GM23338 (cell line): ENCODE data around the gene ASPSCR1. TPM values are rescaled to one million over a fixed set of nuclear protein-coding genes. Genes with fewer than 3 reads are reported as not detected.

ENCODE experiments used
- ATAC-seq: fragments of 200-7000 bp; cut with Tn5 transposase; 3 replicates; pipeline ENCODE4 v1.9.1; 2020
- DNase-seq: peaks from one replicate; pipeline ENCODE4 v3.0.0-alpha.2; 2015; ENCODE audit warnings: low spot score
- H2AFZ ChIP-seq: fragments of 200-600 bp; sonication (generic); 2 replicates; pipeline ENCODE4 v1.8.0; 2016; ENCODE audit warnings: antibody characterized with exemption, mild to moderate bottlenecking, moderate library complexity
- H3F3A ChIP-seq: fragments of 200-600 bp; sonication (generic); replicated peaks from 2 replicates; pipeline ENCODE4 v1.8.0; 2017; ENCODE audit warnings: antibody characterized with exemption, mixed run types, low read depth
- H3K27ac ChIP-seq: fragments of 200-600 bp; sonication (generic); 2 replicates; pipeline ENCODE4 v1.6.1; 2016; ENCODE audit warnings: low read depth
- H3K27me3 ChIP-seq: fragments of 200-600 bp; sonication (generic); 2 replicates; pipeline ENCODE4 v1.8.0; 2016; ENCODE audit warnings: mild to moderate bottlenecking, mixed run types, moderate library complexity; ENCODE audit not compliant: insufficient read depth
- H3K36me3 ChIP-seq: fragments of 200-600 bp; sonication (generic); 2 replicates; pipeline ENCODE4 v1.8.0; 2016; ENCODE audit warnings: mild to moderate bottlenecking; ENCODE audit not compliant: insufficient read depth
- H3K4me1 ChIP-seq: fragments of 200-600 bp; sonication (generic); 2 replicates; pipeline ENCODE4 v1.8.0; 2016; ENCODE audit warnings: mild to moderate bottlenecking, moderate library complexity; ENCODE audit not compliant: insufficient read depth
- H3K4me2 ChIP-seq: fragments of 200-600 bp; sonication (generic); 2 replicates; pipeline ENCODE4 v1.7.1; 2017; ENCODE audit warnings: mixed run types
- H3K4me3 ChIP-seq: fragments of 200-600 bp; sonication (generic); 2 replicates; pipeline ENCODE4 v1.6.1; 2016; ENCODE audit warnings: mixed run types
- H3K79me2 ChIP-seq: fragments of 200-600 bp; sonication (generic); replicated peaks from 2 replicates; pipeline ENCODE4 v1.8.0; 2017; ENCODE audit warnings: mild to moderate bottlenecking; ENCODE audit not compliant: insufficient read depth
- H3K9me2 ChIP-seq: fragments of 200-600 bp; sonication (generic); 2 replicates; pipeline ENCODE4 v1.8.0; 2017; ENCODE audit not compliant: insufficient read depth
- H4K20me1 ChIP-seq: fragments of 200-600 bp; sonication (generic); replicated peaks from 2 replicates; pipeline ENCODE4 v1.8.0; 2017; ENCODE audit warnings: mild to moderate bottlenecking; ENCODE audit not compliant: insufficient read depth
- H3K27ac Mint-ChIP-seq: 2 replicates; pipeline ENCODE4 v1.8.0; 2020; ENCODE audit warnings: inconsistent platforms, mild to moderate bottlenecking, moderate library complexity, mixed read lengths
- H3K27me3 Mint-ChIP-seq: 3 replicates; pipeline ENCODE4 v1.8.0; 2022; ENCODE audit warnings: low read depth, mild to moderate bottlenecking, moderate library complexity, mixed read lengths, inconsistent platforms; ENCODE audit not compliant: insufficient read depth, poor library complexity
- H3K36me3 Mint-ChIP-seq: 3 replicates; pipeline ENCODE4 v1.8.0; 2021; ENCODE audit warnings: low read depth, mild to moderate bottlenecking, inconsistent platforms, moderate library complexity, mixed read lengths
- H3K4me1 Mint-ChIP-seq: 3 replicates; pipeline ENCODE4 v1.8.0; 2020; ENCODE audit warnings: mild to moderate bottlenecking, inconsistent platforms, mixed read lengths
- H3K4me3 Mint-ChIP-seq: 3 replicates; pipeline ENCODE4 v1.8.0; 2021; ENCODE audit warnings: moderate library complexity, mild to moderate bottlenecking, inconsistent platforms, mixed read lengths
- H3K9me3 Mint-ChIP-seq: 3 replicates; pipeline ENCODE4 v1.8.0; 2020; ENCODE audit warnings: moderate library complexity, mild to moderate bottlenecking, inconsistent platforms, mixed read lengths
- CREB1 ChIP-seq: fragments of 250-450 bp; sonication (Bioruptor Pico); IDR thresholded peaks from 2 replicates; pipeline ENCODE4 v1.5.0; 2020; ENCODE audit warnings: low read depth, mild to moderate bottlenecking, moderate library complexity
- ETS1 ChIP-seq: IDR thresholded peaks from 2 replicates; pipeline ENCODE4 v1.6.1; 2016; ENCODE audit warnings: antibody characterized with exemption
- EZH2 ChIP-seq: fragments of 200-600 bp; sonication (generic); IDR thresholded peaks from one replicate; pipeline ENCODE4 v1.8.0; 2017; ENCODE audit warnings: antibody characterized with exemption, mild to moderate bottlenecking, low read depth; ENCODE audit not compliant: unreplicated experiment
- EZH2phosphoT487 ChIP-seq: fragments of 200-600 bp; sonication (generic); IDR thresholded peaks from one replicate; pipeline ENCODE4 v1.8.1; 2018; ENCODE audit warnings: antibody characterized with exemption; ENCODE audit not compliant: unreplicated experiment
- JUNB ChIP-seq: IDR thresholded peaks from one replicate; pipeline ENCODE4 v1.6.1; 2016; ENCODE audit warnings: antibody characterized with exemption; ENCODE audit not compliant: unreplicated experiment
- NANOG ChIP-seq: IDR thresholded peaks from 2 replicates; pipeline ENCODE4 v1.6.1; 2016; ENCODE audit warnings: antibody characterized with exemption, borderline replicate concordance
- POLR2AphosphoS5 ChIP-seq: IDR thresholded peaks from 2 replicates; pipeline ENCODE4 v1.6.1; 2016; ENCODE audit warnings: antibody characterized with exemption, low read depth
- STAT1 ChIP-seq: IDR thresholded peaks from one replicate; pipeline ENCODE4 v1.6.1; 2016; ENCODE audit warnings: antibody characterized with exemption; ENCODE audit not compliant: unreplicated experiment
- ZNF114 ChIP-seq: fragments of 250-450 bp; sonication (Bioruptor Pico); IDR thresholded peaks from 2 replicates; pipeline ENCODE4 v1.5.0; 2020; ENCODE audit warnings: mild to moderate bottlenecking, moderate library complexity
- ZNF331 ChIP-seq: fragments of 250-450 bp; sonication (Bioruptor Pico); IDR thresholded peaks from 2 replicates; pipeline ENCODE4 v1.5.0; 2020; ENCODE audit warnings: low read depth, mild to moderate bottlenecking, moderate library complexity
- ZNF462 ChIP-seq: fragments of 250-450 bp; sonication (Bioruptor Pico); IDR thresholded peaks from 2 replicates; pipeline ENCODE4 v1.5.0; 2020; ENCODE audit warnings: mild to moderate bottlenecking, moderate library complexity
- polyA plus RNA-seq: library from polyadenylated mRNA; unstranded; fragments of >200 nt; fragmentation: Nextera tagmentation; extraction: Ambion mirVana; gene quantifications from 2 replicates; pipeline ENCODE4 v1.2.1, GENCODE V29; 2016
- total RNA-seq: library from RNA; depleted of rRNA; stranded (reverse); fragments of >200 nt; shearing (Covaris generic); gene quantifications from 2 replicates; pipeline ENCODE4 v1.2.3, GENCODE V29; 2014
- TF ChIP-seq, protein P1 (sequence below), 2 experiments: fragments of 200-600 bp in 1 of 2; sonication (generic) in 1 of 2; conservative IDR thresholded peaks; 2 replicates each; pipeline versions ENCODE4 v1.5.1 to v1.6.1; 2016 to 2017; ENCODE audit warnings: antibody characterized with exemption in 2 of 2, low read depth in 2 of 2, mild to moderate bottlenecking in 2 of 2, moderate library complexity in 1 of 2

Gene ASPSCR1
- total and polyA plus RNA-seq, 2 experiments from 2014 or later, result 44.2 to 46.9 TPM

DNA sequence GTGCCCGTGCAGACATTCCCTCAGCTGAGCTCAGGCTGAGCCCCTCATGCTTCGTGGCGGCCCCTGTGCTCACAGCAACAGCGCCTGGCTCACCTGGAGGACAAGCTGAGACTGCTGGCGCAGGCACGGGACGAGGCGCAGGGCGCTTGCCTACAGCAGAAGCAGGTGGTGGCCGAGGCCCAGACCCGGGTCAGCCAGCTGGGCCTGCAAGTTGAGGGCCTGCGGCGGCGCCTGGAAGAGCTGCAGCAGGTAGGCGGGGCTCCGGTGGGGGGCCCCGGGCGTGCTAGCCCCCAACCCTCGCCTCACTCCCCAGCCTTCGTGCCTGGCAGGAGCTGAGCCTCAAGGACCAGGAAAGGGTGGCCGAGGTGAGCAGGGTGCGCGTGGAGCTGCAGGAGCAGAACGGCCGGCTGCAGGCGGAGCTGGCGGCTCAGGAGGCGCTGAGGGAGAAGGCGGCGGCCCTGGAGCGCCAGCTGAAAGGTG lies 52.6 kb downstream of the ASPSCR1 start:
- peaks cover 14% of the 10 kb centered on the region for H3K4me1 Mint-ChIP-seq
- Histone ChIP-seq H3K4me3 (peak overlapping the region; percentile 77; the same call in 1 of the 2 replicates), H3F3A (peaks cover 11% of the 10 kb centered on the region), H3K79me2 (peaks cover 8% of the 10 kb centered on the region; the same call in 1 of the 2 replicates), H3K4me1 (peaks cover 9% of the 10 kb centered on the region; the same call in 1 of the 2 replicates), H3K4me2 (peak overlapping the region; percentile 87; the same call in 1 of the 2 replicates), H3K9me2 (no peaks in the 10 kb centered on the region), H3K27ac (no peak overlapping the region), H4K20me1 (no peaks in the 10 kb centered on the region), H2AFZ (no peak overlapping the region), H3K27me3 (no peaks in the 10 kb centered on the region), H3K36me3 (no peaks in the 10 kb centered on the region)
- no peak overlapping the region for H3K4me3 Mint-ChIP-seq
- no peaks in the 10 kb centered on the region; the same call in none of the 3 replicates for H3K36me3 Mint-ChIP-seq
- H3K27me3 Mint-ChIP-seq, result peaks cover 17% of the 10 kb centered on the region
- no peak overlapping the region for H3K27ac Mint-ChIP-seq
- TF ChIP-seq, protein P1, sequence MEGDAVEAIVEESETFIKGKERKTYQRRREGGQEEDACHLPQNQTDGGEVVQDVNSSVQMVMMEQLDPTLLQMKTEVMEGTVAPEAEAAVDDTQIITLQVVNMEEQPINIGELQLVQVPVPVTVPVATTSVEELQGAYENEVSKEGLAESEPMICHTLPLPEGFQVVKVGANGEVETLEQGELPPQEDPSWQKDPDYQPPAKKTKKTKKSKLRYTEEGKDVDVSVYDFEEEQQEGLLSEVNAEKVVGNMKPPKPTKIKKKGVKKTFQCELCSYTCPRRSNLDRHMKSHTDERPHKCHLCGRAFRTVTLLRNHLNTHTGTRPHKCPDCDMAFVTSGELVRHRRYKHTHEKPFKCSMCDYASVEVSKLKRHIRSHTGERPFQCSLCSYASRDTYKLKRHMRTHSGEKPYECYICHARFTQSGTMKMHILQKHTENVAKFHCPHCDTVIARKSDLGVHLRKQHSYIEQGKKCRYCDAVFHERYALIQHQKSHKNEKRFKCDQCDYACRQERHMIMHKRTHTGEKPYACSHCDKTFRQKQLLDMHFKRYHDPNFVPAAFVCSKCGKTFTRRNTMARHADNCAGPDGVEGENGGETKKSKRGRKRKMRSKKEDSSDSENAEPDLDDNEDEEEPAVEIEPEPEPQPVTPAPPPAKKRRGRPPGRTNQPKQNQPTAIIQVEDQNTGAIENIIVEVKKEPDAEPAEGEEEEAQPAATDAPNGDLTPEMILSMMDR (conservative IDR thresholded peaks at IDR 0.05; ENCODE audit: low read depth in 2 of 2), result no peak
- no peak for TF ChIP-seq POLR2AphosphoS5
- no peak for TF ChIP-seq ETS1
- TF ChIP-seq STAT1, result no peak
- no peak for TF ChIP-seq EZH2
- no peak for TF ChIP-seq ZNF114 (CRISPR knock-in tag)
- no peak for TF ChIP-seq NANOG
- TF ChIP-seq JUNB, result no peak
- TF ChIP-seq ZNF462, result no peak
- TF ChIP-seq ZNF331, result no peak
- TF ChIP-seq CREB1 (CRISPR knock-in tag), result no peak
- TF ChIP-seq EZH2phosphoT487, result no peak
- no peaks in the 10 kb centered on the region; the same call in 2 of the 3 replicates for H3K9me3 Mint-ChIP-seq
- peak; percentile 1; the same call in 2 of the 3 replicates for ATAC-seq
- DNase-seq, result no peak
